ENCODE results near the gene TBRG1. TPM values are rescaled to one million over a fixed set of nuclear protein-coding genes. Genes with fewer than 3 reads are reported as not detected.
A peak's percentile ranks its signal among the peaks of the same experiment; 100 is the strongest.

The TBRG1 gene
- polyA plus RNA-seq, 3 donors: 39.7 to 84.7 (median 43.5) TPM

GRCh38 chr11:124646148-124646547 is 23.5 kb downstream of the TBRG1 start:
- Histone ChIP-seq H3K4me2 (replicated peaks; ENCODE audit: extremely low read depth, low read length, poor library complexity, severe bottlenecking) (no peak overlapping the region), H3K79me2 (ENCODE audit: insufficient read depth, low read length) (no peaks in the 10 kb centered on the region), H4K20me1 (ENCODE audit: insufficient read depth, low read length) (no peaks in the 10 kb centered on the region), H3K27me3 (ENCODE audit: control insufficient read depth in 2 of 2, insufficient read depth in 2 of 2, low read length in 2 of 2) (no peaks in the 10 kb centered on the region), H3K27ac (ENCODE audit: low read depth in 1 of 2, low read length in 2 of 2) (no peak overlapping the region), H3K4me3 (replicated peaks in 1 of 3; ENCODE audit: low read depth in 2 of 3, low read length in 3 of 3) (no peak overlapping the region), H2AFZ (ENCODE audit: insufficient read depth, low read depth, low read length, poor library complexity, severe bottlenecking) (no peak overlapping the region), H3K9me3 (replicated peaks in 1 of 2; ENCODE audit: control insufficient read depth in 1 of 2, insufficient read depth in 1 of 2, low read length in 2 of 2) (no peaks in the 10 kb centered on the region), H3K36me3 (replicated peaks in 1 of 2; ENCODE audit: control insufficient read depth in 1 of 2, insufficient read depth in 2 of 2, low read length in 2 of 2) (no peaks in the 10 kb centered on the region), H3K4me1 (ENCODE audit: control insufficient read depth in 1 of 2, insufficient read depth in 2 of 2, low read length in 2 of 2) (peaks cover 5 to 8% of the 10 kb centered on the region in 2 donors), H3K9ac (ENCODE audit: insufficient read depth, low read length, poor library complexity, severe bottlenecking) (no peak overlapping the region)
- intact Hi-C loops (cut with micrococcal nuclease): no loop called here
- Mint-ChIP-seq H3K4me3 (no peak overlapping the region), H3K36me3 (peaks cover 0 to 3% of the 10 kb centered on the region in 2 donors), H3K9me3 (no peaks in the 10 kb centered on the region), H3K27ac (no peak overlapping the region), H3K4me1 (peaks cover 6% of the 10 kb centered on the region), H3K27me3 (ENCODE audit: low read depth in 3 of 3) (peaks cover 0 to 2% (median 0%) of the 10 kb centered on the region in 3 donors)
- no CpG with 5 or more reads among the region's 3 CpGs for WGBS (ENCODE audit: insufficient coverage)
- DNase-seq: no peak
- TF ChIP-seq, protein P1, sequence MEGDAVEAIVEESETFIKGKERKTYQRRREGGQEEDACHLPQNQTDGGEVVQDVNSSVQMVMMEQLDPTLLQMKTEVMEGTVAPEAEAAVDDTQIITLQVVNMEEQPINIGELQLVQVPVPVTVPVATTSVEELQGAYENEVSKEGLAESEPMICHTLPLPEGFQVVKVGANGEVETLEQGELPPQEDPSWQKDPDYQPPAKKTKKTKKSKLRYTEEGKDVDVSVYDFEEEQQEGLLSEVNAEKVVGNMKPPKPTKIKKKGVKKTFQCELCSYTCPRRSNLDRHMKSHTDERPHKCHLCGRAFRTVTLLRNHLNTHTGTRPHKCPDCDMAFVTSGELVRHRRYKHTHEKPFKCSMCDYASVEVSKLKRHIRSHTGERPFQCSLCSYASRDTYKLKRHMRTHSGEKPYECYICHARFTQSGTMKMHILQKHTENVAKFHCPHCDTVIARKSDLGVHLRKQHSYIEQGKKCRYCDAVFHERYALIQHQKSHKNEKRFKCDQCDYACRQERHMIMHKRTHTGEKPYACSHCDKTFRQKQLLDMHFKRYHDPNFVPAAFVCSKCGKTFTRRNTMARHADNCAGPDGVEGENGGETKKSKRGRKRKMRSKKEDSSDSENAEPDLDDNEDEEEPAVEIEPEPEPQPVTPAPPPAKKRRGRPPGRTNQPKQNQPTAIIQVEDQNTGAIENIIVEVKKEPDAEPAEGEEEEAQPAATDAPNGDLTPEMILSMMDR (IDR thresholded peaks at IDR 0.05): no peak

- Mint-ChIP-seq H3K4me1 (peaks cover 6% of the 10 kb centered on the region), H3K27ac (peak overlapping the region in 1 of 7 donors; percentile 68)
- intact Hi-C loops (cut with micrococcal nuclease): no loop called here
Observed at GRCh38 chr11:124648610-124649009, 25.9 kb downstream of the TBRG1 start.

More at GRCh38 chr11:124648610-124649009, 25.9 kb downstream of the TBRG1 start:
- H3K36me3 Mint-ChIP-seq: peaks cover 0 to 12% of the 10 kb centered on the region in 2 donors
- Histone ChIP-seq H3K4me3 (replicated peaks in 1 of 3; ENCODE audit: low read depth in 2 of 3, low read length in 3 of 3) (no peak overlapping the region), H3K27ac (ENCODE audit: low read depth in 1 of 2, low read length in 2 of 2) (no peak overlapping the region), H3K9ac (ENCODE audit: insufficient read depth, low read length, poor library complexity, severe bottlenecking) (no peak overlapping the region), H3K79me2 (ENCODE audit: insufficient read depth, low read length) (no peaks in the 10 kb centered on the region), H3K27me3 (ENCODE audit: control insufficient read depth in 2 of 2, insufficient read depth in 2 of 2, low read length in 2 of 2) (no peaks in the 10 kb centered on the region), H3K4me1 (ENCODE audit: control insufficient read depth in 1 of 2, insufficient read depth in 2 of 2, low read length in 2 of 2) (peaks cover 5 to 8% of the 10 kb centered on the region in 2 donors), H3K36me3 (replicated peaks in 1 of 2; ENCODE audit: control insufficient read depth in 1 of 2, insufficient read depth in 2 of 2, low read length in 2 of 2) (no peaks in the 10 kb centered on the region), H4K20me1 (ENCODE audit: insufficient read depth, low read length) (no peaks in the 10 kb centered on the region), H3K4me2 (replicated peaks; ENCODE audit: extremely low read depth, low read length, poor library complexity, severe bottlenecking) (no peak overlapping the region), H3K9me3 (replicated peaks in 1 of 2; ENCODE audit: control insufficient read depth in 1 of 2, insufficient read depth in 1 of 2, low read length in 2 of 2) (no peaks in the 10 kb centered on the region), H2AFZ (ENCODE audit: insufficient read depth, low read depth, low read length, poor library complexity, severe bottlenecking) (no peak overlapping the region)
- H3K9me3 Mint-ChIP-seq: no peaks in the 10 kb centered on the region
- 100% methylated on average over 3 of the region's 6 CpGs for WGBS (ENCODE audit: insufficient coverage)
- H3K27me3 Mint-ChIP-seq (ENCODE audit: low read depth in 3 of 3): peaks cover 0 to 2% (median 0%) of the 10 kb centered on the region in 3 donors
- no peak for DNase-seq
- H3K4me3 Mint-ChIP-seq: no peak overlapping the region
- TF ChIP-seq, protein P1 (IDR thresholded peaks at IDR 0.05): no peak
